Measurements from ENCODE around the gene GPD2. TPM values are rescaled to one million over a fixed set of nuclear protein-coding genes. Genes with fewer than 3 reads are reported as not detected.

The GPD2 gene
- total RNA-seq, 2 donors from 2014 or later, result 61.1 to 76.2 TPM

GRCh38 chr2:156505696-156506095 lies 69.5 kb downstream of the GPD2 start:
- no peaks in the 10 kb centered on the region for H3K4me1 ChIP-seq
- intact Hi-C loops (cut with DNase I), result no loop called here
- no peak for TF ChIP-seq CTCF (IDR thresholded peaks at IDR 0.05)

GRCh38 chr2:156511122-156511521 lies 74.9 kb downstream of the GPD2 start:
- Histone ChIP-seq H3K4me3 (no peak overlapping the region), H3K36me3 (no peaks in the 10 kb centered on the region), H3K9ac (ENCODE audit: low read depth in 2 of 2, low read length in 2 of 2) (no peak overlapping the region), H3K4me1 (no peaks in the 10 kb centered on the region), H3K9me3 (no peaks in the 10 kb centered on the region), H3K27ac (no peak overlapping the region), H3K27me3 (no peaks in the 10 kb centered on the region)
- TF ChIP-seq CTCF (IDR thresholded peaks at IDR 0.05), result no peak
- DNase-seq, result no peak
- intact Hi-C loops (cut with DNase I), result no loop called here

More at GRCh38 chr2:156505696-156506095, 69.5 kb downstream of the GPD2 start:
- Histone ChIP-seq H3K36me3 (no peaks in the 10 kb centered on the region), H3K9me3 (no peaks in the 10 kb centered on the region), H3K9ac (ENCODE audit: low read depth in 2 of 2, low read length in 2 of 2) (no peak overlapping the region), H3K27me3 (no peaks in the 10 kb centered on the region), H3K27ac (no peak overlapping the region), H3K4me3 (no peak overlapping the region)
- no peak for DNase-seq

GRCh38 chr2:156511803-156512202 lies 75.6 kb downstream of the GPD2 start:
- TF ChIP-seq CTCF (IDR thresholded peaks at IDR 0.05), result no peak
- no peaks in the 10 kb centered on the region for H3K9me3 ChIP-seq
- intact Hi-C loops (cut with DNase I), result no loop called here
- no peaks in the 10 kb centered on the region for H3K36me3 ChIP-seq
- H3K4me3 ChIP-seq, result no peak overlapping the region
- no peak overlapping the region for H3K27ac ChIP-seq
- no peaks in the 10 kb centered on the region for H3K27me3 ChIP-seq
- no peak for DNase-seq
- no peak overlapping the region for H3K9ac ChIP-seq (ENCODE audit: low read depth in 2 of 2, low read length in 2 of 2)
- no peaks in the 10 kb centered on the region for H3K4me1 ChIP-seq

- H3K27me3 ChIP-seq, result no peaks in the 10 kb centered on the region
- no peak overlapping the region for H3K9ac ChIP-seq (ENCODE audit: low read depth in 2 of 2, low read length in 2 of 2)
- no peaks in the 10 kb centered on the region for H3K4me1 ChIP-seq
- no peak overlapping the region for H3K27ac ChIP-seq
- DNase-seq, result no peak
- H3K4me3 ChIP-seq, result no peak overlapping the region
- intact Hi-C loops (cut with DNase I), result no loop called here
- no peaks in the 10 kb centered on the region for H3K9me3 ChIP-seq
- TF ChIP-seq CTCF (IDR thresholded peaks at IDR 0.05), result no peak
- no peaks in the 10 kb centered on the region for H3K36me3 ChIP-seq
Measured at GRCh38 chr2:156512451-156512850, 76.3 kb downstream of the GPD2 start.

GRCh38 chr2:156513219-156513618 lies 77.0 kb downstream of the GPD2 start:
- DNase-seq, result no peak
- intact Hi-C loops (cut with DNase I), result no loop called here
- no peak overlapping the region for H3K27ac ChIP-seq
- TF ChIP-seq CTCF (IDR thresholded peaks at IDR 0.05), result no peak
- H3K4me1 ChIP-seq, result no peaks in the 10 kb centered on the region
- no peaks in the 10 kb centered on the region for H3K36me3 ChIP-seq
- H3K27me3 ChIP-seq, result no peaks in the 10 kb centered on the region
- H3K9ac ChIP-seq (ENCODE audit: low read depth in 2 of 2, low read length in 2 of 2), result no peak overlapping the region
- H3K9me3 ChIP-seq, result no peaks in the 10 kb centered on the region
- no peak overlapping the region for H3K4me3 ChIP-seq

GRCh38 chr2:156517419-156517818 lies 81.2 kb downstream of the GPD2 start:
- H3K36me3 ChIP-seq, result no peaks in the 10 kb centered on the region
- no peak for TF ChIP-seq CTCF (IDR thresholded peaks at IDR 0.05)
- DNase-seq, result no peak
- no peaks in the 10 kb centered on the region for H3K27me3 ChIP-seq
- no peak overlapping the region for H3K9ac ChIP-seq (ENCODE audit: low read depth in 2 of 2, low read length in 2 of 2)
- no peak overlapping the region for H3K27ac ChIP-seq
- H3K4me1 ChIP-seq, result no peaks in the 10 kb centered on the region
- intact Hi-C loops (cut with DNase I), result no loop called here
- H3K4me3 ChIP-seq, result no peak overlapping the region
- H3K9me3 ChIP-seq, result no peaks in the 10 kb centered on the region

Measured in colonic mucosa (tissue), 4 donors.